NCI-H1417 (cell line): ENCODE results near the gene DIP2C.
"Not testable (repeated sequence)": the region's sequence is repeated elsewhere in the genome, so short reads cannot be mapped to it uniquely, and the experiment has no call there.

ENCODE experiments used
- DNase-seq, 3 experiments: peaks; one replicate each; lab custom pipeline; 2025; lab: John Stamatoyannopoulos, UW

The DIP2C gene

GRCh38 chr10:375815-376505 is 313.5 kb downstream of the DIP2C start:
- no peak for DNase-seq

- DNase-seq: peak in 2 of 3 experiments; percentile 26 to 37
These were observed 315.1 kb downstream of the DIP2C start for GRCh38 chr10:374354-374753.

- DNase-seq: peak; percentile 21 to 80 (median 71)
These were observed 315.8 kb downstream of the DIP2C start for GRCh38 chr10:373526-374309.

- DNase-seq: no peak
These were observed 316.5 kb downstream of the DIP2C start for GRCh38 chr10:373015-373414.

GRCh38 chr10:372566-372965 is 316.9 kb downstream of the DIP2C start:
- DNase-seq: no peak

- no peak for DNase-seq
These were observed 318.0 kb downstream of the DIP2C start for GRCh38 chr10:371515-371914.

DNA sequence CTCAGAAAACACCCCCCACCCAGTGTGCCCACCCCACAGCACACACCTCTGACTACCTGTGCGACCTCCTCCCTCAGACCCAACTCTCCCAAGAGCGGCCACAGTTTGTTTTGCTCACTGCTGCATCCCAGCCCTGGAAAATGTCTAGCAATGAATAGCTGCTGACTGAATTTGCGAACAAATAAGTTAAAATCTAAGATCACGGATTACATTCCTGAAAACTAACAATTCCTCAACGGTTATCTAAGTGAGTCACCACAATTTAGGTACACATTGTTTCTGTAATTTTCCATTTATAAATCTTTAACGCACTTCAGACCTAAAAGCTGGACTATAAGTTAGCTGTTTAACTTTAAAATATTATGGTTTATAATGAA is 319.0 kb downstream of the DIP2C start:
- no peak for DNase-seq

DNA sequence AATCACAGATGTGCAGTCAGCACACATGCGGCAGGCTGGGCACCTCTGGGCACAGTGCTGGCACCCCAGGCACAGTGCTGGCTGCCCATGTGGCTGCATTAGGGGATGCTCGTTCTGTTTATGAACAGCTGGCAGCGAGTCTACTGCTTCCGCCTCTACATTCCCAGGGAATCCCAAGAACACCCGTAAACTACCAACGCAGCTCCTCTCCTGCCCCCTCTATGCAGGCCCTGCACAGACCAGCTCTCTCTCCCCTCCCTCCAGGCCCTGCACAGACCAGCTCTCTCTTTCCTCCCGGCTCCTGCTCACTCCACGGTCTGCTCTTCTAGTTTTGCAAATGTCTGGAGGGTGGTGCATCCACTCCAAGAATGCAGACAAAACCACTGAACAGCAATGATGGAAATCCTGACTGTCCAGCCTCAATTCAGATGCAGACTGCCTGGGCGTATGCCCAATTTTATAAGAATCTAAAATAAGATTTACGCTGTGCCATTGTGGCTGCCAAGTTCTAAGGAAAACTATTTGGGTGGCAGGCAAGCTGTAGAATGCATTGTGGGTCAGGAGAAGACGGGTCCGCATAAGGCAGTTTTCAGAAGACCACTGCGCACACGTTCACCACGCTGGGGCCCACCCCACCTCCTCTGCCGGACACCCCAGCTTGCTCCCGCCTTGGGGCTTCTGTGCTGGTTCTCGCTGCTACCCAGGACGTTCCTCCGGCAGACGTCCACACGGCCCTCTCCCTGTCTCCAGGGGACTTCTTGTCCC is 319.6 kb downstream of the DIP2C start:
- DNase-seq: no peak

DNA sequence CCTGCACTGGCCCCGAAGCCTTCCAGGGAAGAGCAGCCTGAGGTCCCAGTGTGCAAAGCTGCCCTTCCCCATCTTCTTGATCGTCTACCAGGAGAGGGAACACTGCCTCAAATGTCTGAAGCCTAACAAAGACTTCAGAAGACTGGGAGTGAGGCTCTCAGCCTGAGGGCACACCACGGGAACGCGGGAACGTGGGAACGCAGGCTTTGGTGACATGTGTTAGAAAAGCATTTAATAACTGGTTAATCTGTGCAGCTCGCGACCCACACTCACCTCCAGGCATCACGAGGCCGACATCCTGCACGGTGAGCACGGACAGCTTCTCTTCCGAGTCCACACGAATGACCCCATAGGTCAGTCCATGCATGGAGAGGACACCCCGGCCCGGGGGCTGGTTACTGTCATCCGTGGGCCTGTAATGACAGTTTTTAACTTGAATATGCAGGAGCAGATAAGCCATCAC is 320.2 kb downstream of the DIP2C start:
- peak in 2 of 3 experiments; percentile 18 to 34 for DNase-seq

DNA sequence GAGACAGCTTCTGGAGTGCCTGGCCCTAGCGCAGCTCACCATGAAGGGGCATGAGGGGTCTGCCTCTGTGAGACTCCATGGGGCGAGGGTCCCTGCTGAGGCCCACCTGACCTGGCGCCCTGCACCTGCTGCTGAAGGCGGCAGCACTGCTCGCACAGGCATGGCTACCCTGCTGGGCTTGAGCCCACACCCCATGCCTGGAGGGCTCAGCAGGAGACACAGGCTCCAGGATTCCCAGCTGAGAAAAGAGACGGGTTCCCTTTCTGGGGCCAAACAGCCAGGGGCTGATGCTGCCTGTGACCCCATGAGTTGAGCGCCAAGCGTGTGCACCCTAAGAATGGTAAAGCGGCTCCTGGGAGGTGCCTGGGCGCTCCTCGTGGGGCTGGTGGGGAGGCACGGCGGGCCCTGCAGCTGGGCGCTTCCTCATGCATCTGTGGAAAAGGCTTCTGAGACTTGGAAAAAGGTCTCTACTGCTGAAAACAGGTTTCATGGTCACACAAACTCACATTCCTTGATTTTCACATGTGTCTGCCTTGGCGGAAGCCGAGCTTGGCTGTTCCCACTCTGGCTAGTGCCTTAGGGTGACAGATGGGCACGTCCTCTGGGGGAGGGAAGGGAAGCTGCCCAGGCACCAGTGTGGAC is 320.8 kb downstream of the DIP2C start:
- DNase-seq: peak in 2 of 3 experiments; percentile 66 to 74

- not testable (repeated sequence) for DNase-seq
These were observed 321.4 kb downstream of the DIP2C start for GRCh38 chr10:368107-368506.

- peak in 1 of 3 experiments; percentile 15 for DNase-seq
These were observed 321.8 kb downstream of the DIP2C start for GRCh38 chr10:367636-368035.

DNA sequence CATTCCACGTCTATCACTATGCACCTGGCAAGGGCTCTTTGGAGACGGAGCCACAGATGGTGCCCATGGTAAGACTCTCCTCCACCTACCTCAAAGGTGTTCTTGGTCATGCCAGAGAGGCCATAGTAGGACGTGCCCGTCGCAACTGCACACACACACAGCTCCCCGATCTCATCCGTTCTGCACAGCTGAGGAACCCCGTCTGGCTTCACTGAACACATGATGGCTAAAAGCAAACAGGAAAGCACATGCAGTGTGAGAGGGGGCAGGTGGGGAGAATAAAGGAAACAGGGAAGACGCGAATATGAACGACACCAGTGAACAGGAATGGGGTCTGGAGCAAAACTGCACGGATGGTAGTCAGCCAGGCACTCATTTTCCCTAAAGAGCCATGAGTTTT is 323.3 kb downstream of the DIP2C start:
- peak in 1 of 3 experiments; percentile 32 for DNase-seq

DNA sequence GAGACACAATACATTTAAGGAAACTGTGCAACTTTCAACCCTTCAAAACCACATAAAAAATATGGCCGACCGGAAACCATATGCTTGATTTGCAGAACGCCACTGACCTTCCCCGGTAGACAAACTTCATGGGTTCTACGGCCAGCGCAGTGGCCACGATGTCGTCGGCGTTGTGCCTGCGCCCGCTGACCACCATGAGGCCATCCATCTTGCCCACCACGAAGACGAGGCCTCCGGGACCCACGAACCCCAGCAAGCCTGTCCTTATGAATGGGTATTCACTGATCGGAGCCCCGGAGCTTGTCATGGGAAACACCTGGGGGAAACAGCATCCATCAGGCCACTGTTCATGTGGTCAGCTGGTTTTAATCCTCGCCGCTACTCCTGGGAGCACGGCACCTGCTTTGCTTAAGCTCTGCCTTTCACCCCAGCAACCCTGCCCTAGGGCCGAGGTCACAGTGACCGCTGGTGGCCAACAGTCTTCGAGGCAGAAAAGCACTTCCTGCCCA is 325.1 kb downstream of the DIP2C start:
- no peak for DNase-seq

- no peak for DNase-seq
These were observed 326.3 kb downstream of the DIP2C start for GRCh38 chr10:363152-363551.

GRCh38 chr10:361203-362081 is 328.0 kb downstream of the DIP2C start:
- DNase-seq: peak; percentile 38 to 82 (median 70)

GRCh38 chr10:360653-361052 is 328.8 kb downstream of the DIP2C start:
- DNase-seq: peak in 2 of 3 experiments; percentile 50 to 87

DNA sequence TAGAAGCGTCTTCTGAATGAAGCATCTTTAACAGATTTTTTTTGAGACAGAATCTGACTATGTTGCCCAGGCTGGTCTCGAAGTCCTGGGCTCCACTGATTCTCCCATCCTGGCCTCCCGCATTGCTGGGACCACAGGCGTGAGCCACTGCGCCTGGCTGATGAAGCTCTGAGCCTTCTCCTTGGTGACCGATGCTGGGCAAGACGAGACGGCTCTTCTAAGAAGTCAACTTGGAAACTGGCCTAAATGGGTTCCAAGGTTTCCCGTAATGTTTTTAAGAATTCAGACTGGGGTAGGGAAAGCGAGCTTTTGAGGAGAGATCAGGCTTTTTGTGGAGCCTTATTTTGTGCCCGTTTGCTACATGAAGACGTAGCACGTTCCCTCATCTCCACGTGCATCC is 329.7 kb downstream of the DIP2C start:
- DNase-seq: no peak

- peak in 1 of 3 experiments; percentile 85 for DNase-seq
These were observed 330.4 kb downstream of the DIP2C start for GRCh38 chr10:359093-359492.

DNA sequence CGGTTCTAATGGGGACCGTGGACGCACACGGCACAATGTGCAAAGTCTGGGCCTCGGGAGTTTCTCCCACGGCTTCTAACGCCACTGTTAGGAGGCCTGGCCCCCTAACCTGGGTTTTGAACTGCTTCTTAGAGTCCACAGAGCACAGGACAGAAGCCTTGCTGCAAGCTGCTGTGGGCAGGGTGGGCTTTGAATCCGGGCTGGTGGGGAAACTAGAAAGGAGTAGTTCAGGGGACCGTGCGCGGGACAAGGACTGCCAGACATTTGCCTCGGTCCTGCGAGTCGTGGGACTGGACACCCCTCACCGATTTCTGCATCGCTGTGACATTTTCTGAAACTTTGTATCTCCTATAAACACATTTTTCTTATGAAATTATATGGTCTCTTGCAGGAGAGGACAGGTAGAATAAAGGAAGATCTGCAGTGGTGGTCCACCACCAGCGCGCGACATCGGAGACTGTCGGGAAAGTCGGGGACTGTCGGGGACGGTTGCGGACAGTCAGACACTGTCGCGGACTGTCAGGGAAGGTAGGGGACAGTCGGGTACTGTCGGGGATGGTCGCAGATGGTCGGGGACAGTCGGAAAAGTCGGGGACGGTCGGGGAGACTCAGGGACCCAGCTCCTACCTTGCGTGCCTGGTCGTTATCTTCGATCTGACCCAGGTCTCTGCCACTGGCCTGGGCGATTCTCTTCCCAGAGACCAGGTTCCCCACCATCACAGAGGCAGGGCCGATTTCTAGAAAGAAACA is 332.1 kb downstream of the DIP2C start:
- DNase-seq: no peak
